ENCODE measurements around the gene LRRC59.
"Not testable (repeated sequence)": the region's sequence is repeated elsewhere in the genome, so short reads cannot be mapped to it uniquely, and the experiment has no call there.

The LRRC59 gene

GRCh38 chr17:50397111-50397918 is at the start of gene LRRC59:
LRRC59 (minus strand) TSS chr17:50397523; CDS start chr17:50397317, 206 bp downstream.
- peak; percentile 85 for DNase-seq

GRCh38 chr17:50445730-50446325 is 48.5 kb upstream of the LRRC59 start:
- no peak for DNase-seq

GRCh38 chr17:50444841-50445715 is 47.8 kb upstream of the LRRC59 start:
- DNase-seq: no peak

GRCh38 chr17:50443505-50443974 is 46.2 kb upstream of the LRRC59 start:
- DNase-seq: peak; percentile 31

GRCh38 chr17:50440838-50441829 is 43.8 kb upstream of the LRRC59 start:
- DNase-seq: no peak

- no peak for DNase-seq
These were observed 43.0 kb upstream of the LRRC59 start for GRCh38 chr17:50440172-50440837.

- DNase-seq: no peak
These were observed 41.7 kb upstream of the LRRC59 start for GRCh38 chr17:50439008-50439407.

- DNase-seq: no peak
These were observed 40.1 kb upstream of the LRRC59 start for GRCh38 chr17:50437409-50437808.

- DNase-seq: no peak
These were observed 34.9 kb upstream of the LRRC59 start for GRCh38 chr17:50432125-50432762.

- no peak for DNase-seq
These were observed 33.7 kb upstream of the LRRC59 start for GRCh38 chr17:50430821-50431618.

- DNase-seq: no peak
These were observed 32.5 kb upstream of the LRRC59 start for GRCh38 chr17:50429793-50430192.

GRCh38 chr17:50428831-50429424 is 31.6 kb upstream of the LRRC59 start:
- DNase-seq: peak; percentile 11

GRCh38 chr17:50428126-50428525 is 30.8 kb upstream of the LRRC59 start:
- not testable (repeated sequence) for DNase-seq

GRCh38 chr17:50426814-50427787 is 29.8 kb upstream of the LRRC59 start:
- peak; percentile 18 for DNase-seq

GRCh38 chr17:50426472-50426782 is 29.1 kb upstream of the LRRC59 start:
- no peak for DNase-seq

- peak; percentile 65 for DNase-seq
These were observed 28.6 kb upstream of the LRRC59 start, which contains the start of gene ACSF2 for GRCh38 chr17:50425682-50426471. ACSF2 (plus strand) TSS chr17:50426218; CDS start chr17:50426262, 44 bp downstream.

- DNase-seq: no peak
These were observed 27.8 kb upstream of the LRRC59 start for GRCh38 chr17:50424996-50425681.

Measured in fibroblast of skin of right biceps (primary cell).